HG02970 (cell line): ENCODE data around the gene APRT.

ENCODE experiments used
- ATAC-seq: cut with Tn5 transposase; IDR thresholded peaks from one replicate; pipeline ENCODE4 v1.9.1; 2021; ENCODE audit warnings: mild to moderate bottlenecking, moderate library complexity, moderate number of reproducible peaks; ENCODE audit not compliant: unreplicated experiment, low FRiP score

The APRT gene

DNA sequence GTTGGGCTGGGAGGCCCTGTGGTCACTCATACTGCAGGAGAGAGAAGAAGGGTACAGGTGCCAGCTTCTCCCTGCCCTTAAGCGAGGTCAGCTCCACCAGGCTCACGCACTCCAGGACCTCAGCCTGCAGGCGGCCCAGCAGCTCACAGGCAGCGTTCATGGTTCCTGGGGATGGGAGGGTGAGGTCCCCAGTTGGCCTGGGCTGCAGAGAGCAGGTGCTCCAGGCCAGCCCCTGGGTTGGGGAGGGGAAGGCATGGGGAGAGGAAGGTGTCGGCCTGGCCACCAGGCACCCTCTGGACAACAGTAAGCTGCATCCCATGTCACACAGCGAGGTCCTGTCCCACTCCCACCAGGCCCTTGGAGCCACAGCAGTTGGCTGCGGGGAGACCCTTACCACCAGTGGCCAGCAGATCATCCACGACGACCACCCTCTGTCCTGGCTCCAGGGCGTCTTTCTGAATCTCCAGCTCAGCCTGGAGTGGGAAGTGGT is 2.0 kb downstream of the APRT start:
- no peak for ATAC-seq

DNA sequence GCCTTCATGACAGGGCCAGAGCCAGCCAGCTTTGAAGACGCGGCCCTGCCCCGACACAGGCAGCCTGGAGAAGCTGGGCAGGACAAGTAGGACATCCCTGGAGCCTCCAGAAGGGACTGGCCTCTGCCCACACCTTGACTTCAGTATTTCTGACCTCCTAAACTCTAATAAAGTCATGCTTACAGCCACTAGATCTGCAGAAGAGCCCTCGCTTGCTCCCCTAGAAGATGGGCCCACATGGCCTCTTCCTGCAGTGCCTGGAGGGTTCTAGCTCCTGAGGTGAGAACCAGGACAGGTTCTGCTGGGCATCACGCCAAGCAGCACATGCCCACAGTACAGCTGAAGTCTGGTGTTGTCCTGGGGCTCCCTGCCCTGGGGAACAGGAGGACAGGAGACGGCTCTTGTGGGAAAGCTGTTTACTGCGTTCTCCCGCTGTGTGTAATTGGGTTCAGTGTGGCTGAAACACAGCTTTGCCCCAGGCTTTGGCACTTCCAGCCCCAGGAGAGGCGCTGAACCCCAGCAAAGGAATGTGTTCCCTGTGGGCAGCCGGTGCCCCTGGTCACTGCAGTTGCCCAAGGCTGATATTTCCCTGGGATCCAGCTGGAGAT is 2.6 kb downstream of the APRT start:
- ATAC-seq: no peak

DNA sequence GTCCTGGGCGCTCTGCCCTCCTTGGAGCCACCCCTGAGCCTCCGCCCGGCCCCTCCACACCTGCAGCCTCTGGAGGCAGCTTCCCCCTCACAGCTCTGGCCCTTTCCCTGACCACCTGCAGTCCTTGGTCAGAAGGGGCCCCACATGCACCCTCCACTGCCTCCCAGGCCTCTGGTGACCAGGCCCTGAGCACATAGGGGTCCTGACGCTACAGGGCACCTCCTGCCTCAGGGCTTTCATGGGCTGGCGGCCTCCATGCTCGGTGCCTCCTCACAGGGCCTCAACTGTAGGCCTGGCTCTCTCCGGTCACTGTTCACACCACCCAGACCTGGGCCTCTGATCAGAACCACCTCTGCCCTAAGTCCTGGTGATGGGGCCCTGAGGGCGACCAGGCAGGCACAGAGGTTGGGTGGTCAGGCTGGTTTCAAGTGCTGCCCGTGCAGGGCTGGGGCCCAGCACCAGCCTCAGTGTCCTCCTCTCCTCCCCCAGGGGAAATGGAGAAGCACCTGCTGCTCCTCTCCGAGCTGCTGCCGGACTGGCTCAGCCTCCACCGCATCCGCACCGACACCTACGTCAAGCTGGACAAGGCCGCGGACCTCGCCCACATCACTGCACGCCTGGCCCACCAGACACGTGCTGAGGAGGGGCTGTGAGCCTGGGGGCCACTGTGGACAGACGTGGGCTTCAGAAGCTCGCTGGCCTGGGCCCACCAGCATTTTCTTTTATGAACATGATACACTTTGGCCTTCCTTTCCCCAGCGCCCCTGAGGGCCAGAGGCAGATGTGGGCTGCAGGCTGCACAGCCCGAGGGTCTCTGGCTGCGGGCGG is 3.9 kb downstream of the APRT start:
- ATAC-seq: no peak

DNA sequence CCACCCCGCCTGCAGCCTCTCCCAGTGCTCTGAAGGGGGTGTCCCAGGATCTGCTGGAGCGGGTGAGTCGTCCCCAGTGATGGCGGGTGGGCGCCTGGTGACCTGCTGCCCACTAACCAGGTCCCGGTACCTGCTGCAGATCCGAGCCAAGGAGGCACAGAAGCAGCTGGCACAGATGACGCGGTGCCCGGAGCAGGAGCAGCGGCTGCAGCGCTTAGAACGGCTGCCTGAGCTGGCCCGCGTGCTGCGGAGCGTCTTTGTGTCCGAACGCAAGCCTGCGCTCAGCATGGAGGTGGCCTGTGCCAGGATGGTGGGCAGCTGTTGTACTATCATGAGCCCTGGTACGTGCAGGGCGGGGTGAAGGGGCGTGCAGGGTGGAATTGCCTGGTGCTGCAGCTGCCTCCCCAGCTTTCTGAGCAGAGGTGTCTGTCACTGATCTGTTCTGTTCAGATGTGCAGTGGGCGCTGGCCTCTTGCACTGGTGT is 4.5 kb downstream of the APRT start:
- ATAC-seq: no peak

DNA sequence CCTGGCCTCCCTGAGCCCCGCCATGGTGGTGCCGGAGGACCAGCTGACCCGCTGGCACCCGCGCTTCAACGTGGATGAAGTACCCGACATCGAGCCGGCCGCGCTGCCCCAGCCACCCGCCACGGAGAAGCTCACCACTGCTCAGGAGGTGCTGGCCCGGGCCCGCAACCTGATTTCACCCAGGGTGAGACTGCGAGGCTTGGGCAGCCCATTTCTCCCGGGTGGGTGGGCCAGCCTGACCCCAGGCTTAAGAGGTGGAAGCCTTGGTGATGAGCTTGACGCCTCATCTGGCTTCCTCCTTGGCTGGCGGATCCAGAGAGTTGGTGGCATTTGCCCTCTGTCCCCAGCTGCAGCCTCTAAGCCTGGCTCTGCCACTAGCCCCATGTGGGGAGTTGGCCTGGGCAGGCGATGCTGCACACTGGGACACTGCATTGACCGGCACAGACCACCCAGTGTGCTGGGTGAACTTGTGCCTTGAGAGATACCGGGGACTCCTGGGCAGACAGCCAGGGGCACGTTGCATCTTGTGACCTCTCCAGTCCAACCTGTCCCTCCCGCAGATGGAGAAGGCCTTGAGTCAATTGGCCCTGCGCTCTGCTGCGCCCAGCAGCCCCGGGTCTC is 5.1 kb downstream of the APRT start:
- ATAC-seq: no peak

DNA sequence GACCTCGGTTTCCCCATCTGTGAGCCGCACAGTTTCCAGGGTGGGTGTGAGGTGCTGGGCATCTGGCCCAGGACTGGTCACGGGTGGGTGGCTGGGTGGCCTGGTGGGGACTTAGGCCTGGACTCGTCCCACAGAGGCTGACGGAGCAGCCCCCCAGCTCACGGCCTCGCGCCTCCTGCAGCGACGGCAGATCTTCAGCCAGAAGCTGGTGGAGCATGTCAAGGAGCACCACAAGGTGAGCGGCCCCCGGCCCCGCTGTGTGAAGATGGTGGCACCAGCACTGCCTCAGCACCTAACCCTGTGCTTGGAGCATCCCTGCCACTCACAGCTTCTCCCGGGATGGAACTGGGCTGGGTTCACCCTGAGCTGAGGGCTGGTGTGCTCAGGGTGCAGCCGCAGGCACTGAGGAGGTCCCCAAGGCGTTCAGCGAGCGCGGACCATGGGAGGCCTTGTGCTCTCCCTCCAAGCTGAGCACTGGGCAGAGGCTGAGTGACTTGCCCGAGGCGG is 5.8 kb downstream of the APRT start:
- no peak for ATAC-seq

DNA sequence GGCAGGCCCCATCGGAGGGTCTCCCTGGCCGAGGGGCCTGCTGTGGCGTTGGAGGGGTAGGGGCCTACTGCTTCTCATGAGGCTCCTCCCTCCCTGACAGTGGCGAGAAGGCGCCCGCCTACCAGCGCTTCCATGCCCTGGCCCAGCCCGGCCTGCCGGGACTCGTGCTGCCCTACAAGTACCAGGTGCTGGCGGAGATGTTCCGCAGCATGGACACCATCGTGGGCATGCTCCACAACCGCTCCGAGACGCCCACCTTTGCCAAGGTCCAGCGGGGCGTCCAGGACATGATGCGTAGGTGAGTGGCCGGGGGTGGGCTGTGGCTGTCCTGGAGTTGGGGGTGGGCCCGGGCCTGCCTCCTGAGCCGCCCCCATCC is 6.4 kb downstream of the APRT start:
- ATAC-seq: no peak

DNA sequence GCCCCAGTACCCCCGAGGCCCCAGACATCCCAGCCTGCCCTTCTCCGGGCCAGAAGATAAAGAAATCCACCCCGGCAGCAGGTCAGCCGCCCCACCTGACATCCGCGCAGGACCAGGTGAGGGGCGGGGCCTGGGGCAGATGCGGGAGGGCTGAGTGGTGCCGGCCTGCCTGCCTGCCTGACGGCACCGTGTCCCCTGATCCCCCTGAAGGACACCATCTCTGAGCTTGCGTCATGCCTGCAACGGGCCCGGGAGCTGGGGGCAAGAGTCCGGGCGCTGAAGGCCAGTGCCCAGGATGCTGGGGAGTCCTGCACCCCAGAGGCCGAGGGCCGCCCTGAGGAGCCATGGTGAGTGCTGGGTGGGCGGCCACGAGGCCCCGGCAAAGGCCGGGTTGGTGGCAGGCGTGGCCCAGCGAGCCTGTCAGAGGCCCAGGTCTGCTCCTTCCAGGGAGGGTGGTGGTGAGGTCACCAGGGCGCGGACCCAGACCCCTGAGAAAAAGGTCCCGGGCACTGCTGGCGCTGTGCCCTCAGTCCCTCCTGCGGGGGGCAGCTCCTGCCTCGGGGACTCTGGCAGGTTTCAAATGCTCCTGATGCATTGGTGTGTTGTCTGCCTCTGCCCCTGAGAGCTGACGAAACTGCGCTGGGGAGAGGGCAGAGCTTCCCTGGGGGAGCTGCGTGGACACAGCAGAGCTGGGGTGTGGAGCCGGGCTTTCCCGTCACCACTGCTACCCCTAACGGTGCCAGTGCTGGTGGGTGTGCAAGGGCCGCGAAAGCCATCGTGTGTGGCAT is 7.0 kb downstream of the APRT start:
- ATAC-seq: no peak

DNA sequence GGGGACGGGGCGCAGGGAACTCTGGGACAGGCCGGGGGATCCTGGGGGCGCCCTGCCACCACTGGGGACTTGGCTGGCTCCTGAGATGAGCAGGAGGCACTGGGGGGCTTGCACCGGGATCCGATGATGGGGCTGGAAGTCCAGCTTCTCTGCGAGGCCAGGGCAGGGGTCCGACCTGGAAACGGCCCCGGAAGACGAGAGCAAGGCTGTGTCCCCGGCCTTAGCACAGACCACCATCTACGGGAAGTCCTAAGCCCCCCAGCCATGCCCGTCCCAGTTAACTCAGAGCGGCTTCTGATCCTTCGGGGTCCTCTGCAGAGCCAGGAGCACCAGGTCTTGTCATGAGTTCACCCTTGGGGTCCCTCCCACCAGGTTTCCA is 7.6 kb downstream of the APRT start:
- ATAC-seq: no peak

DNA sequence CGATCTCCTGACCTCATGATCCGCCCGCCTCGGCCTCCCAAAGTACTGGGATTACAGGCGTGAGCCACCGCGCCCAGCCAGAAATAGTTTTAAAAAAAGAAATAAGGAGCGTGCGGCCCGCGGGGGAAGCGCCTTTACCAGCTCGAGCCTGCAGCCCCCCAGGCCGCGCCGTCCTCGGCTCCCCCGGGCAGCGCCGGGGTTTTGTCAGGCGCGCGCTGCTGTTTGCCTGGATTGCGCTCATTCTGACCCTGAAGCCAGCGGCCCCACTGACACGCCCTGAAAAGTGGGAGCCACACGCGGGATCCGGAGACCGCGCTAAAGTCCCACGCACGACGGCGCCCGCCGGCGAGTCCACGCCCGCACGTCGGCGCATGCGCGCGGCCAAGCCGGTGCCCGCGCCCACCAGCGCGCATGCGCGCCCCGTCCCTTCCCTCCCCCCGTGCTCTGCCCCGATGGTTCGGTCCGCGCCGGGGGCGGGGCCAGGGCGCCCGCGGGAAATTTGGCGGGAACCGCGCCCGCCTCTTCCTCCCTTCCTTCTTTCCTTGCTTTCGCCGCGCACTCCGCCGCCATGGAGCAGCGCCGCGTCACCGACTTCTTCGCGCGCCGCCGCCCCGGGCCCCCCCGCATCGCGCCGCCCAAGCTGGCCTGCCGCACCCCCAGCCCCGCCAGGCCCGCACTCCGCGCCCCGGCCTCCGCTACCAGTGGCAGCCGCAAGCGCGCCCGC is 8.3 kb downstream of the APRT start, which contains the start of gene CDT1:
TSS of gene CDT1 (plus strand) at position 526 of the 724 bp plus-strand sequence. CDS start at position 569, 43 bp downstream.
- peak; percentile 53 for ATAC-seq

DNA sequence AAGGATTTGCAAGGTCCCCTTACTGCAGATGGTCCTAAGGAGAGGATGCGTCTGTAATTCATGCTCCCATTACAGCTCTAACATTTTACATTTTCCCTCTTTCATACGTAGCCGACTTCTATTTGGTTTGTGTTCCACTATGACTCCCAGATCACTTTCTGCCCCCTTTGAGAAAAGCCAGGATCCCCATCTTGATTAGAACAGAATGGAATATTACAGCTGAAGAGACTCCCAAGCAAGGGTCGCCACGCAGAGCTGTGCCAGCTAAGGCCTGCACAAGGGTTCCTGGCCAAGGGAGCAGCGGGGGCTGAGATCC is 11.5 kb downstream of the APRT start:
- ATAC-seq: no peak

DNA sequence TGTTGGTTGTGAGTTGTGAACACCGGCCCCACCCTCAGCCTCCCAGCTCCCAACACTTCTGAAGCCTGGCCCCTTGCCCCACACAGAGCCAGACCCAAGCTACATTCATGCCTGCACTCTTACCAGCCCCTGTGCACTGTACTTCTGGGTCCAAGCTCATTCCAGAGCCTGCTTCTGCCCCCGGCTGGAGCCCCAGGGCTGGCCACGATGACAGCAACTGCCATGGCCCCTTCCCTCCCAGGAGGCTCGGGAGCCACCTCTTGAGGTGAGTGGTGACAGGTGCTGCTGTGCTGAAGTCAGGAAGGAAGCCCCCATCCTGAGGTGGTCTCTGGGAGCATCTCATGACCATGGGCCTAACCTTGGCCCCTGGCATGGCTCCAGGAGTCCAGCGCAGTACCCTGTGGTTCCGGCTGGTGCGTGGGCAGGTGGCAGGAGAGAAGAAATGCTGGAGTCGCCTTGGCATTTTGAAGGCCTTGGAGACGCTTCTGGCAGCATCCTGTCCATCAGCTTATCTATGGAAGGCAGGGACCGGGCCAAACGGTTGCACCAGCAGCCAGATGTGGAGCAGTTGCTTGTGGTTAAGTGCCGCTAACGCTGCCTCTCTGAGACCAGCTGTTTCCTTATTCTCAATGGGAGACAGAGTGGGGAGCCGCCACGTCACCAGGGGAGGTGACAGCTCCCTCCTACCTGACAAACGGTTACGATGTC is 12.0 kb downstream of the APRT start:
- ATAC-seq: no peak

DNA sequence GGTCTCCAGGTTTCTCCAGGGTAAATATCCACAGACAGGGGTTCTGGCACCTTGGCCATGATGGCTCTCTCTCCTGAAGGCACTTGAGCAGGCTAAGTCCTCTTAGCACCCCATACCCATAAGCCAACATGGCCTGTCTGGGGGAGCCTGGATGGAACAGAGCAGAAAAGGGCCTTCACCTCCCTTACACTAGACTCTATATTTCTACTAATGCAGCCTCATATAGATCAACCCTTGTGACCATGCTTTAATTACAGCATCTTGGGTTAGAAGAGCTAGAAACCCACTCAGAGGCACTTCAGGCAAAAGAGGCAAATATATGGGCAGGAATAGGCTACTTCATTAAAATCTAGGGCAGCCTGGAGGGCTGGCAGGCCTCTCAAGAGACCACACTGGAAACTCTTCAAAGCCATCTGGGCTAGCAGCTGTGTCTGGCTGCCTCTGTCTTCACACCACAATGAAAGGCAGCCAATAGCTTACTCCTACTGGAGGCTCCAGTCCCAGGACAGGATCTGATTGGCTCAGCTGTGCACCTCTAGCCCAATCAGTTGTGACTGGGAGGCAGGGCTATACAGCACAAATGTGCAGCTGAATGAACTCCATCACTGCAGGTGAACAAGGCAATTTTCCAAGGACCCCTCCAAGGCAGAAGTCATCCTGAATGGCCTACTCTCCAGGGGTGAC is 12.8 kb downstream of the APRT start:
- ATAC-seq: no peak

DNA sequence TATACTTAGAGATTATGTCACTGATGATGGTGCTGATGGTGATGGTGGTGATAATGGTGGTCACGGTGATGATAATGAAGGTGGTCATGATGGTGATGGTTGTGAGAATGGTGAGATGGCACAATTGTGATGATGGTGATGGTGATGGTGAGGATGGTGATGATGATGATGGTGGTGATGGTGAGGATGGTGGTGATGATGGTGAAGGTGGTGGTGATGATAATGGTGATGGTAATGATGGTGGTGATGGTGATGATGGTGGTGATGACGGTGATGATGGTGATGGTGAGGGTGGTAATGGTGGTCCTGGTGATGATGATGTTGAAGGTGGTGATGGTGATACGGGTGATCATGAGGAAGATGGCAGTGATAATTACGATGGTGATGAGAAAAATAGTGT is 13.7 kb downstream of the APRT start:
- no peak for ATAC-seq

DNA sequence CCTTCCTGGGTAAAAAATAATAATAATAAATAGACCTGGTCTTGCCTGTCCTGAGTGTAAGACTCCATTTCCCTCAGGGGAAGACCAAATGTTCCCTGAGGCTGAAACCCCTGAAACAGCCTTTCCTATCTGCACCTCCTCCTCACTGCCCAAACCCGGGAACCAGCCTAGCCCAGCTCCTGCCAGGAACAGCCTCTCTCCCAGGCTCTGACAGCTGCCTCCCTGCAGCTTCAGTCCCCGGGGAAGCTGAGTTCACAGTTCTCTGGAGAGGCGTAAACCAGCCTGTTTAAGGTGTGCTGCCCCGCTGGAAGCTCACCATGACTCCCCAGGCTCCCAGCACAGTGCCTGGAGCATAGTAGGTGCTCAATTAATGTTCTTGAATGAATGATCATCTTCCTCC is 15.4 kb downstream of the APRT start:
- ATAC-seq: no peak

DNA sequence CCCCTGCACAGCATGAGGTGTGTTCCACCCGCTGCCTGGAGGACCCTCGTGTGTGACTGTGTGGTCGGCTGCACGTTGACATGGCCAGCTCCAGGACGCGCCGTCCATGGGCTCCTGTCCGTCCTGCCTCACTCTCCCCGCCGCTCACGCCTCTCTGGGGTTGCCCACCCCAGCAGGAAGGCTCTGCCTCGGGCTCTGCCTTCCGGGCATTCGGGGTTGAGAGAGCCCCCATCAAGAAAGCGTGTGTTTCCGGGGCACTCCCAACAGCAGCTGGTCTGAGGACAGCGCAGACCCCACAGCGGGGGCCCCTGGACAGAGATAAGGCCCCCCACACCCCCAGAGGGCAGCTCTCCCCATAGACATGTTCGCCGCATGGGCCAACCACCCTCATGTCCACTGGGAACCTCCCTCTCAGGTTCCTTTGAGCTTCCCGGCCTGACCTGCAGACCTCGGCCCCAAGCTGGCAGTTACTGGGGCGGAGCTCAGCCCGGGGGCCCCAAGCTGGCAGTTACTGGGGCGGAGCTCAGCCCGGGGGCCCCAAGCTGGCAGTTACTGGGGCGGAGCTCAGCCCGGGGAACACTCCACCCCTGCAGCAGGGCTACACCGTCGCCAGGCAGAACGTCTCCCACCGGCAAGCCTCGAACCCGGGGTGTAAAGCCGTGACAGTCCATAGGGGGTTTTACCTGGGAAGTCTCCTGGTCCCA is 18.3 kb downstream of the APRT start:
- ATAC-seq: no peak

DNA sequence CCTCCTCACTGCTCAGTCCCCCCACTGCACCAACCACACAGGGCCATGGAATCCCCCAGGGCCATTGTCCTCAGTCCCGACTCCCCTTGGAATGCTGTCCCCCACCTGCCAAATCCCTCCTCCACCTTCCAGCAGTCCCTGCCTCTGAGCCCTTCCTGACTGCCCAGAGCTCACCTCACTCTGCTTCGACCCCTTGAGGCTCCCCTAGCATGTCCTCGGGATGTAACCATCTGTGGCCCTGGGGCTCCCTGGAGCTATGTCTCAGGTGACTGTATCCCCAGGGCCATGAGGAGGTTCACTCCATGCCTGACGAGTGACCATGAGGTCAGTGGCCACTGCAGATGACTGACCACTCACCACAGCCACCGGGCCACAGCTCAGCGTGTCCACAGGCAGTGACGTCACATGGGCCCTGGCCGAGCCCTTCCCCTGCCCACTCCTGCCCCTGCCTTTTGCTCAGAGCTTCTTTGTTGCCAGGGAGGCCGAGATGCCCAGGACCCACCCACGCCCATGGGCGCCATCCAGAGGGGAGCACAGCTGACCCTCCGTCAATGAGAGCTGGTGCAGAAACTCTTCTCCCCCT is 19.0 kb downstream of the APRT start:
- no peak for ATAC-seq

DNA sequence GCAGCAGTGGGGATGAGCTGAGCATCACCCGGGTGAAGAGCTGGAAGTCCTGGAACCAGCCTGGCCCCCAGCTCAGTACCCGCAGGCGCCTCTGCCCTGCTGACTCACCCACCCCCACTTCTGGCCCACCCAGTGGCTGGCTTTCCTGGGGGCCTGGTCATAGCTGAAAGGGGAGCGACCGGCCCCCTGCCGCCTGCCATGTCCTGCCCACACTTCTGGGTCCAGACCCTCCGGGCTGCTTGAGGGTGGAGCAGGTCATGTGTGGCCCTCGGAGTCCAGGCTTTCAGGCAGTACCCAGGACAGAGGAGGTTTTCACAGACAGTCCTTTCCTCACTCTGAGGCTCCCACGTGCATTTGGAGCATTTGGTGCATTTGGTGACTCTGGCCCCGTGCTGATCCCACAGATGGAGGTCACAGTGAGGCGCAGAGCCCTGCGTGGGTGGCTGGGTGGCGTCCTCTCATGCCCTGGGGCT is 19.6 kb downstream of the APRT start:
- ATAC-seq: no peak
